ENCODE measurements around the gene TUBGCP2. TPM values are rescaled to one million over a fixed set of nuclear protein-coding genes. Genes with fewer than 3 reads are reported as not detected.

TUBGCP2 gene
- total RNA-seq, 3 donors from 2014 or later (not counting 1 experiment from before 2014, with no cell fraction given): 74.3 to 81.8 (median 78.7) TPM

- Mint-ChIP-seq H3K4me1 (peaks cover 28 to 37% of the 10 kb centered on the region in 2 donors), H3K27ac (no peak overlapping the region), H3K4me3 (peak overlapping the region; percentile 37), H3K9me3 (no peaks in the 10 kb centered on the region), H3K36me3 (peaks cover 14% of the 10 kb centered on the region), H3K27me3 (ENCODE audit: low read depth in 2 of 2) (no peaks in the 10 kb centered on the region)
- no peak overlapping the region for H3K4me3 ChIP-seq (ENCODE audit: low read length)
- ATAC-seq: no peak
- H3K27me3 ChIP-seq (ENCODE audit: control insufficient read depth, insufficient read depth, low read length): no peaks in the 10 kb centered on the region
- 94% methylated on average over 38 of the region's 38 CpGs for WGBS (ENCODE audit: insufficient coverage)
- no peak overlapping the region for H3K27ac ChIP-seq (ENCODE audit: low read length)
- peaks cover 51% of the 10 kb centered on the region for H3K36me3 ChIP-seq (ENCODE audit: control insufficient read depth, insufficient read depth, low read length)
- intact Hi-C loops (cut with micrococcal nuclease): no loop called here
- DNase-seq: no peak
- no peak for TF ChIP-seq CTCF (IDR thresholded peaks at IDR 0.05)
- peaks cover 39% of the 10 kb centered on the region for H3K4me1 ChIP-seq (ENCODE audit: control insufficient read depth, insufficient read depth, low read length)
- H3K9me3 ChIP-seq (ENCODE audit: control insufficient read depth, insufficient read depth, low read length): no peaks in the 10 kb centered on the region
Measured at GRCh38 chr10:133281628-133282372, 26.9 kb downstream of the TUBGCP2 start.

GRCh38 chr10:133281084-133281483 lies 27.6 kb downstream of the TUBGCP2 start:
- no peaks in the 10 kb centered on the region for H3K27me3 Mint-ChIP-seq (ENCODE audit: low read depth in 2 of 2)
- Histone ChIP-seq H3K9me3 (ENCODE audit: control insufficient read depth, insufficient read depth, low read length) (no peaks in the 10 kb centered on the region), H3K36me3 (ENCODE audit: control insufficient read depth, insufficient read depth, low read length) (peaks cover 46% of the 10 kb centered on the region), H3K27ac (ENCODE audit: low read length) (no peak overlapping the region), H3K27me3 (ENCODE audit: control insufficient read depth, insufficient read depth, low read length) (no peaks in the 10 kb centered on the region), H3K4me1 (ENCODE audit: control insufficient read depth, insufficient read depth, low read length) (peaks cover 43% of the 10 kb centered on the region), H3K4me3 (ENCODE audit: low read length) (no peak overlapping the region)
- no peaks in the 10 kb centered on the region for H3K9me3 Mint-ChIP-seq
- H3K27ac Mint-ChIP-seq: peak overlapping the region in 1 of 2 donors; percentile 98
- H3K4me1 Mint-ChIP-seq: peaks cover 28 to 33% of the 10 kb centered on the region in 2 donors
- ATAC-seq (no peak), DNase-seq (no peak)
- intact Hi-C loops (cut with micrococcal nuclease): no loop called here
- no peak for TF ChIP-seq CTCF (IDR thresholded peaks at IDR 0.05)
- peaks cover 12% of the 10 kb centered on the region for H3K36me3 Mint-ChIP-seq
- 97% methylated on average over 13 of the region's 15 CpGs for WGBS (ENCODE audit: insufficient coverage)
- no peak overlapping the region for H3K4me3 Mint-ChIP-seq

- 78% methylated on average over 10 of the region's 10 CpGs for WGBS (ENCODE audit: insufficient coverage)
- Histone ChIP-seq H3K36me3 (ENCODE audit: control insufficient read depth, insufficient read depth, low read length) (peaks cover 41% of the 10 kb centered on the region), H3K4me1 (ENCODE audit: control insufficient read depth, insufficient read depth, low read length) (peaks cover 48% of the 10 kb centered on the region), H3K27me3 (ENCODE audit: control insufficient read depth, insufficient read depth, low read length) (no peaks in the 10 kb centered on the region), H3K27ac (ENCODE audit: low read length) (peak overlapping the region; percentile 95), H3K4me3 (ENCODE audit: low read length) (no peak overlapping the region), H3K9me3 (ENCODE audit: control insufficient read depth, insufficient read depth, low read length) (no peaks in the 10 kb centered on the region)
- peaks cover 28 to 39% of the 10 kb centered on the region in 2 donors for H3K4me1 Mint-ChIP-seq
- DNase-seq (no peak), ATAC-seq (no peak)
- H3K27ac Mint-ChIP-seq: peak overlapping the region; percentile 98
- intact Hi-C loops (cut with micrococcal nuclease): no loop called here
- no peak for TF ChIP-seq CTCF (IDR thresholded peaks at IDR 0.05)
- H3K4me3 Mint-ChIP-seq: peak overlapping the region; percentile 92
- peaks cover 6% of the 10 kb centered on the region for H3K36me3 Mint-ChIP-seq
- no peaks in the 10 kb centered on the region for H3K27me3 Mint-ChIP-seq (ENCODE audit: low read depth in 2 of 2)
- H3K9me3 Mint-ChIP-seq: no peaks in the 10 kb centered on the region
Measured at GRCh38 chr10:133280391-133281059, 28.1 kb downstream of the TUBGCP2 start.
